SK-N-MC (cell line): ENCODE measurements around the gene KIAA0513.

Experiments used
- DNase-seq: peaks from one replicate; pipeline ENCODE4 v3.0.0-alpha.2; 2011; ENCODE audit warnings: low read depth, low spot score
- H3K27ac ChIP-seq: fragments of 200-600 bp; sonication (generic); 2 replicates; pipeline ENCODE4 v1.5.1; 2016; ENCODE audit warnings: mixed run types
- H3K36me3 ChIP-seq: fragments of 200-600 bp; sonication (generic); 2 replicates; pipeline ENCODE4 v1.6.1; 2017; ENCODE audit warnings: antibody characterized with exemption, low read length, mixed read lengths; ENCODE audit not compliant: insufficient read depth
- H3K4me3 ChIP-seq: fragments of 200-600 bp; sonication (generic); 2 replicates; pipeline ENCODE4 v1.5.1; 2016
- H3K9ac ChIP-seq: fragments of 200-600 bp; sonication (generic); 2 replicates; pipeline ENCODE4 v1.8.0; 2017; ENCODE audit warnings: mixed run types, mixed read lengths; ENCODE audit not compliant: insufficient read length
- H3K9me3 ChIP-seq: fragments of 200-600 bp; sonication (generic); 2 replicates; pipeline ENCODE4 v1.6.1; 2017; ENCODE audit warnings: low read depth, mild to moderate bottlenecking, antibody characterized with exemption, low read length, moderate library complexity, mixed read lengths
- EZH2 ChIP-seq: fragments of 200-600 bp; sonication (generic); IDR thresholded peaks from one replicate; pipeline ENCODE4 v1.6.1; 2017; ENCODE audit warnings: antibody characterized with exemption
- FOXP2 ChIP-seq: optimal IDR thresholded peaks from 2 replicates; pipeline ENCODE3; 2011; ENCODE audit warnings: mild to moderate bottlenecking, moderate library complexity; ENCODE audit not compliant: insufficient read depth; ENCODE audit errors: extremely low read length, control extremely low read depth
- POLR2AphosphoS5 ChIP-seq: IDR thresholded peaks from 2 replicates; pipeline ENCODE4 v1.6.1; 2012; ENCODE audit warnings: mild to moderate bottlenecking, low read depth, low read length, borderline replicate concordance

KIAA0513 gene, protein sequence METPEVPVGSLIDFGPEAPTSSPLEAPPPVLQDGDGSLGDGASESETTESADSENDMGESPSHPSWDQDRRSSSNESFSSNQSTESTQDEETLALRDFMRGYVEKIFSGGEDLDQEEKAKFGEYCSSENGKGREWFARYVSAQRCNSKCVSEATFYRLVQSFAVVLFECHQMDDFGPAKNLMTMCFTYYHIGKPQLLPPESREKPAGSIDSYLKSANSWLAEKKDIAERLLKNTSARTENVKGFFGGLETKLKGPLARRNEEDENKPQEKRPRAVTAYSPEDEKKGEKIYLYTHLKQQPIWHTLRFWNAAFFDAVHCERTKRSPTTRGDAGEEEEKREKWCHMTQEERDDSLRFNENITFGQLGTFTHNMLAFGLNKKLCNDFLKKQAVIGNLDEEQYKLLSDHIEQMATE

GRCh38 chr16:85027349-85027957 is at the start of gene KIAA0513:
KIAA0513 (plus strand) TSS chr16:85027795; CDS start chr16:85067072, 39,277 bp downstream.
- Histone ChIP-seq H3K36me3 (no peaks in the 10 kb centered on the region), H3K9ac (peak within 1 kb of the TSS; percentile 72), H3K9me3 (no peaks in the 10 kb centered on the region), H3K4me3 (peak within 1 kb of the TSS; percentile 79), H3K27ac (no peak within 1 kb of the TSS)
- no peak for DNase-seq
- peak; percentile 80 for TF ChIP-seq POLR2AphosphoS5
- TF ChIP-seq FOXP2 = no peak

DNA sequence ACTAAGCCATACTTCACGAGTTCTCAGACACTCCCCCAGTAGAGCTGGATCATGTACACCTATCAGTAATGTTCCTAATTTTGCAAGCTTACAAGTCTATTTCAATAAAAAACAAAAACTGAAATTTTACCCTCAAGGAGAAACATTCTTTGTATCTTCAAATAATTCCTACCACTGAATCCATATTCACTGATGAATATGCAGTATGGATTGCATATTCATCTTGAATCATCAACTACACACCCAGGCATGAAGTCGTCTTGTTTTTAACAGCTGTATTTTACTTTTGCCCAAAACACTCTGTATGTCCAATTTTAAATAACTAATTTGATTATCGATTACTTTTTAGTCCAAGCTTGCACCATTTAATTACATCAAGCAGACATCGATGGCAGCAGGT is 48.1 kb upstream of the KIAA0513 start:
- Histone ChIP-seq H3K27ac (no peak overlapping the region), H3K36me3 (no peaks in the 10 kb centered on the region; the same call in 1 of the 2 replicates), H3K9ac (no peak overlapping the region), H3K4me3 (no peak overlapping the region), H3K9me3 (no peaks in the 10 kb centered on the region)
- no peak for TF ChIP-seq POLR2AphosphoS5
- TF ChIP-seq FOXP2 = no peak
- TF ChIP-seq EZH2 = no peak
- DNase-seq = no peak

DNA sequence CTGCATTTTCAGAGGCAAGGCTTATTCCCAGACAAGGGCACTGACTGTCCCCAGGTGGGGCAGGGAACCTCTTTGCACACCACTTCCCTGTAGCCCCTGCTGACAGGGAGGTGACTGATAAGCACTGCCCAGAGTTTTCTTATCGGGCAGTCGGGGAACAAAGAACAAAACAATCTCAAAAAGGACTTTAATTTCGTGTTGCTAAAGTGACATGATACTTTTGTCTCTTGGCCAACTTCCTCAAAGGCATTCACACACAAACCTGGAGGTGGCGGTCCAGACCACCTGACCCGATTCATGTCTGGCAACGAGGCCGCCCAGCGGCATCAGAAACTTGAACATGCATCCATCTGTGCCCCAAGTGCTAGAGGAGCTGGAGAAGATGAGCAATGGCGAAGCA is 45.2 kb upstream of the KIAA0513 start:
- Histone ChIP-seq H3K9ac (no peak overlapping the region), H3K36me3 (no peaks in the 10 kb centered on the region; the same call in 1 of the 2 replicates), H3K27ac (no peak overlapping the region), H3K4me3 (no peak overlapping the region), H3K9me3 (no peaks in the 10 kb centered on the region)
- TF ChIP-seq FOXP2 (no peak), POLR2AphosphoS5 (no peak), EZH2 (no peak)
- DNase-seq = no peak

- TF ChIP-seq EZH2 = no peak
- TF ChIP-seq FOXP2 = no peak
- no peak for TF ChIP-seq POLR2AphosphoS5
- H3K27ac ChIP-seq = no peak overlapping the region
- H3K9ac ChIP-seq = no peak overlapping the region
- H3K4me3 ChIP-seq = no peak overlapping the region
- no peak for DNase-seq
- H3K9me3 ChIP-seq = no peaks in the 10 kb centered on the region
- peaks cover 5% of the 10 kb centered on the region; the same call in 1 of the 2 replicates for H3K36me3 ChIP-seq
Observed at GRCh38 chr16:84985079-84986065, 42.2 kb upstream of the KIAA0513 start.

- no peak overlapping the region for H3K4me3 ChIP-seq
- H3K36me3 ChIP-seq = peaks cover 5% of the 10 kb centered on the region; the same call in 1 of the 2 replicates
- no peaks in the 10 kb centered on the region for H3K9me3 ChIP-seq
- H3K9ac ChIP-seq = no peak overlapping the region
- TF ChIP-seq EZH2 (no peak), FOXP2 (no peak), POLR2AphosphoS5 (no peak)
- no peak overlapping the region for H3K27ac ChIP-seq
- no peak for DNase-seq
Observed at GRCh38 chr16:84986102-84986501, 41.5 kb upstream of the KIAA0513 start.

DNA sequence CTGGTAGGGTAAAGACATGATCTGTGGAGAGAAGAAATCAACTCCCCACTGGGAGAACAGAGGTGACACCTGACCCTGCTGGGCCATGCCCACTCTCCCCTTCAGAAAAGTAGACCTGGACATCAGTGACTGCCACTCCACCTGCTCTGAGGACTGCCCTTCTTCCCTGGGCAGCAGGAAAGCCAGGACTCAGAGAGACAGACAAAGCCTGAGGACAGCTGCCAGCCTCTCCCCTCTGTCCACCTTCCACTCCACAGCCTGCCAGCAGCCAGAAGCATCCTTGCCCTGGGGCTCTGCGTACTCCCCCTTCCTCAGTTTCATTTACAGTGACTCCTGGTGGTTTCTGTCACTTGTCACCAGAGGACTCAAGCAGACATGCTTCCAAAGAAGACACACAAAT is 40.7 kb upstream of the KIAA0513 start:
- DNase-seq = no peak
- Histone ChIP-seq H3K27ac (no peak overlapping the region), H3K9ac (no peak overlapping the region), H3K36me3 (peaks cover 5% of the 10 kb centered on the region; the same call in 1 of the 2 replicates), H3K4me3 (no peak overlapping the region), H3K9me3 (no peaks in the 10 kb centered on the region)
- TF ChIP-seq POLR2AphosphoS5 (no peak), EZH2 (no peak), FOXP2 (no peak)

GRCh38 chr16:84988328-84989080 is 39.1 kb upstream of the KIAA0513 start:
- H3K27ac ChIP-seq = no peak overlapping the region
- peaks cover 5% of the 10 kb centered on the region; the same call in 1 of the 2 replicates for H3K36me3 ChIP-seq
- DNase-seq = no peak
- no peaks in the 10 kb centered on the region for H3K9me3 ChIP-seq
- no peak overlapping the region for H3K4me3 ChIP-seq
- H3K9ac ChIP-seq = no peak overlapping the region
- TF ChIP-seq EZH2 (no peak), FOXP2 (no peak), POLR2AphosphoS5 (no peak)
